Uterus (tissue), 2 donors: ENCODE measurements around the gene LAMA1.

Source experiments
- CTCF ChIP-seq, 4 experiments: fragments of 200-600 bp in 2 of 4; fragments of 450-650 bp in 2 of 4; sonication (generic) in 2 of 4; IDR thresholded peaks; one replicate each; pipeline ENCODE4 v1.5.1; 2016 to 2019; ENCODE audit warnings: antibody characterized with exemption in 4 of 4, mild to moderate bottlenecking in 2 of 4, moderate library complexity in 1 of 4
- POLR2A ChIP-seq, 2 donors: fragments of 450-650 bp; IDR thresholded peaks; one replicate each; pipeline ENCODE4 v1.6.1; 2016; ENCODE audit warnings: antibody characterized with exemption in 2 of 2, mild to moderate bottlenecking in 1 of 2, moderate library complexity in 1 of 2

- TF ChIP-seq CTCF (IDR thresholded peaks at IDR 0.05) (no peak), POLR2A (IDR thresholded peaks at IDR 0.05) (no peak)
These were observed 51.9 kb downstream of the LAMA1 start for GRCh38 chr18:7065736-7066135.
